Body of pancreas (tissue), 4 donors: Measurements from ENCODE around the gene MALAT1. TPM values are rescaled to one million over a fixed set of nuclear protein-coding genes. Genes with fewer than 3 reads are reported as not detected.
A peak's percentile ranks its signal among the peaks of the same experiment; 100 is the strongest.
"Not testable (repeated sequence)": the region's sequence is repeated elsewhere in the genome, so short reads cannot be mapped to it uniquely, and the experiment has no call there.

ENCODE experiments used
- ATAC-seq: fragments of 150-250 bp; one replicate; pipeline ENCODE4 v1.9.1; 2016
- DNase-seq, 4 donors: peaks; one replicate each; pipeline ENCODE4 v3.0.0-alpha.2; 2019
- H3K27ac ChIP-seq, 4 donors: fragments of 200-600 bp; sonication (generic); 1 replicate in 3 of 4; 2 replicates in 1 of 4; pipeline versions ENCODE4 v1.5.1 to v1.6.1; 2016 to 2019; ENCODE audit warnings: mild to moderate bottlenecking in 1 of 4, mixed read lengths in 1 of 4, moderate library complexity in 1 of 4
- H3K27me3 ChIP-seq, 2 donors: fragments of 200-600 bp; sonication (generic); one replicate each; pipeline ENCODE4 v1.6.0; 2016; ENCODE audit warnings: mild to moderate bottlenecking in 1 of 2
- H3K36me3 ChIP-seq, 2 donors: fragments of 200-600 bp; sonication (generic); replicated peaks in 1 of 2; 2 replicates each; pipeline ENCODE4 v1.5.1; 2016; ENCODE audit warnings: low read depth in 2 of 2; ENCODE audit not compliant: insufficient read depth in 1 of 2
- H3K4me1 ChIP-seq: fragments of 200-600 bp; sonication (generic); one replicate; pipeline ENCODE4 v1.6.0; 2016
- H3K4me3 ChIP-seq, 2 donors: fragments of 200-600 bp; sonication (generic); 1 replicate in 1 of 2; 2 replicates in 1 of 2; pipeline ENCODE4 v1.5.1; 2016 to 2019
- H3K9me3 ChIP-seq, 3 donors: fragments of 200-600 bp; sonication (generic); 1 replicate in 2 of 3; 2 replicates in 1 of 3; pipeline ENCODE4 v1.5.1; 2016
- POLR2A ChIP-seq, 3 donors: fragments of 450-650 bp; IDR thresholded peaks; one replicate each; pipeline ENCODE4 v1.6.1; 2016; ENCODE audit warnings: antibody characterized with exemption in 3 of 3, mild to moderate bottlenecking in 2 of 3
- WGBS, 2 donors: methylation state at CpG; one replicate each; pipeline ENCODE4 v1.1.5; 2017; 5-methylcytosine and 5-hydroxymethylcytosine counted together
- intact Hi-C: fragments of 100-400 bp; cut with DNase I; formaldehyde crosslinking; loops from one replicate; pipeline ENCODE4 v1.15.1; 2023
- total RNA-seq, 2 donors: library from RNA; depleted of rRNA; stranded (reverse); fragments of >200 nt; gene quantifications; one replicate each; pipeline ENCODE4 v1.1.0, GENCODE V29; 2016
- TF ChIP-seq, protein P1 (sequence below), 7 experiments: fragments of 450-650 bp in 4 of 7; fragments of 200-600 bp in 3 of 7; sonication (generic) in 3 of 7; IDR thresholded peaks; one replicate each; pipeline ENCODE4 v1.5.1; 2016 to 2019; ENCODE audit warnings: antibody characterized with exemption in 7 of 7

Gene MALAT1
- over 10,000 TPM; 10,129 to 14,092 TPM for total RNA-seq

DNA sequence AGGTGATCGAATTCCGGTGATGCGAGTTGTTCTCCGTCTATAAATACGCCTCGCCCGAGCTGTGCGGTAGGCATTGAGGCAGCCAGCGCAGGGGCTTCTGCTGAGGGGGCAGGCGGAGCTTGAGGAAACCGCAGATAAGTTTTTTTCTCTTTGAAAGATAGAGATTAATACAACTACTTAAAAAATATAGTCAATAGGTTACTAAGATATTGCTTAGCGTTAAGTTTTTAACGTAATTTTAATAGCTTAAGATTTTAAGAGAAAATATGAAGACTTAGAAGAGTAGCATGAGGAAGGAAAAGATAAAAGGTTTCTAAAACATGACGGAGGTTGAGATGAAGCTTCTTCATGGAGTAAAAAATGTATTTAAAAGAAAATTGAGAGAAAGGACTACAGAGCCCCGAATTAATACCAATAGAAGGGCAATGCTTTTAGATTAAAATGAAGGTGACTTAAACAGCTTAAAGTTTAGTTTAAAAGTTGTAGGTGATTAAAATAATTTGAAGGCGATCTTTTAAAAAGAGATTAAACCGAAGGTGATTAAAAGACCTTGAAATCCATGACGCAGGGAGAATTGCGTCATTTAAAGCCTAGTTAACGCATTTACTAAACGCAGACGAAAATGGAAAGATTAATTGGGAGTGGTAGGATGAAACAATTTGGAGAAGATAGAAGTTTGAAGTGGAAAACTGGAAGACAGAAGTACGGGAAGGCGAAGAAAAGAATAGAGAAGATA is at the start of gene MALAT1:
TSS of gene MALAT1 (plus strand) at position 69 of the 736 bp plus-strand sequence.
- Histone ChIP-seq H3K4me1 (peaks cover 30% of the 10 kb centered on the region), H3K27me3 (no peaks in the 10 kb centered on the region), H3K4me3 (peak within 1 kb of the TSS; percentile 52 to 68), H3K36me3 (peaks cover 3 to 4% of the 10 kb centered on the region in 2 donors), H3K27ac (peak within 1 kb of the TSS; percentile 93 to 99 (median 98)), H3K9me3 (no peaks in the 10 kb centered on the region)
- 0 to 1% methylated on average over 24 of the region's 24 CpGs for WGBS, 2 donors
- intact Hi-C loops: no loop called here
- ATAC-seq (peak; percentile 30), DNase-seq (peak; percentile 94 to 96 (median 96))
- TF ChIP-seq POLR2A (IDR thresholded peaks at IDR 0.05): peak; percentile 99 to 100 (median 100)
- TF ChIP-seq, protein P1, sequence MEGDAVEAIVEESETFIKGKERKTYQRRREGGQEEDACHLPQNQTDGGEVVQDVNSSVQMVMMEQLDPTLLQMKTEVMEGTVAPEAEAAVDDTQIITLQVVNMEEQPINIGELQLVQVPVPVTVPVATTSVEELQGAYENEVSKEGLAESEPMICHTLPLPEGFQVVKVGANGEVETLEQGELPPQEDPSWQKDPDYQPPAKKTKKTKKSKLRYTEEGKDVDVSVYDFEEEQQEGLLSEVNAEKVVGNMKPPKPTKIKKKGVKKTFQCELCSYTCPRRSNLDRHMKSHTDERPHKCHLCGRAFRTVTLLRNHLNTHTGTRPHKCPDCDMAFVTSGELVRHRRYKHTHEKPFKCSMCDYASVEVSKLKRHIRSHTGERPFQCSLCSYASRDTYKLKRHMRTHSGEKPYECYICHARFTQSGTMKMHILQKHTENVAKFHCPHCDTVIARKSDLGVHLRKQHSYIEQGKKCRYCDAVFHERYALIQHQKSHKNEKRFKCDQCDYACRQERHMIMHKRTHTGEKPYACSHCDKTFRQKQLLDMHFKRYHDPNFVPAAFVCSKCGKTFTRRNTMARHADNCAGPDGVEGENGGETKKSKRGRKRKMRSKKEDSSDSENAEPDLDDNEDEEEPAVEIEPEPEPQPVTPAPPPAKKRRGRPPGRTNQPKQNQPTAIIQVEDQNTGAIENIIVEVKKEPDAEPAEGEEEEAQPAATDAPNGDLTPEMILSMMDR (IDR thresholded peaks at IDR 0.05): no peak

DNA sequence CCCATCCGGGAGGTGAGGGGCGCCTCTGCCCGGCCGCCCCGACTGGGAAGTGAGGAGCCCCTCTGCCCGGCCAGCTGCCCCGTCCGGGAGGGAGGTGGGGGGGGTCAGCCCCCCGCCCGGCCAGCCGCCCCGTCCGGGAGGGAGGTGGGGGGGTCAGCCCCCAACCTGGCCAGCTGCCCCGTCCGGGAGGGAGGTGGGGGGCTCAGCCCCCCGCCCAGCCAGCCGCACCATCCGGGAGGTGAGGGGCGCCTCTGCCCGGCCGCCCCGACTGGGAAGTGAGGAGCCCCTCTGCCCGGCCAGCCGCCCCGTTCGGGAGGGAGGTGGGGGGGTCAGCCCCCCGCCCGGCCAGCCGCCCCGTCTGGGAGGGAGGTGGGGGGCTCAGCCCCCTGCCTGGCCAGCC is 47.5 kb upstream of the MALAT1 start:
- H3K36me3 ChIP-seq, H3K27me3 ChIP-seq, DNase-seq, H3K27ac ChIP-seq, intact Hi-C loops, H3K4me3 ChIP-seq, H3K9me3 ChIP-seq, ATAC-seq, H3K4me1 ChIP-seq: not testable (repeated sequence)
- no CpG with 5 or more reads among the region's 30 CpGs for WGBS, 2 donors

DNA sequence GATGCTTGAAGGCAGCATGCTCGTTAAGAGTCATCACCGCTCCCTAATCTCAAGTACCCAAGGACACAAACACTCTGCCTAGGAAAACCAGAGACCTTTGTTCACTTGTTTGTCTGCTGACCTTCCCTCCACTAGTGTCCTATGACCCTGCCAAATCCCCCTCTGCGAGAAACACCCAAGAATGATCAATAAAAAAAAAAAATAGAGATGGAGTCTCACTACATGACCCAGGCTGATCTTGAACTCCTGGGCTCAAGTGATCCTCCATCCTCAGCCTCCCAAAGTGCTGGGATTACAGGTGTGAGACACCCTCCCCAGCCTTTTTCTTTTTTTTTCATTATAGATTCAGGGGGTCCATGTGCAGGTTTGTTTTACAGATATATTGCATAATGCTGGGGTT is 46.6 kb upstream of the MALAT1 start:
- 18 to 43% methylated on average over 1 to 3 of the region's 3 CpGs for WGBS, 2 donors
- intact Hi-C loops: not testable (repeated sequence)

DNA sequence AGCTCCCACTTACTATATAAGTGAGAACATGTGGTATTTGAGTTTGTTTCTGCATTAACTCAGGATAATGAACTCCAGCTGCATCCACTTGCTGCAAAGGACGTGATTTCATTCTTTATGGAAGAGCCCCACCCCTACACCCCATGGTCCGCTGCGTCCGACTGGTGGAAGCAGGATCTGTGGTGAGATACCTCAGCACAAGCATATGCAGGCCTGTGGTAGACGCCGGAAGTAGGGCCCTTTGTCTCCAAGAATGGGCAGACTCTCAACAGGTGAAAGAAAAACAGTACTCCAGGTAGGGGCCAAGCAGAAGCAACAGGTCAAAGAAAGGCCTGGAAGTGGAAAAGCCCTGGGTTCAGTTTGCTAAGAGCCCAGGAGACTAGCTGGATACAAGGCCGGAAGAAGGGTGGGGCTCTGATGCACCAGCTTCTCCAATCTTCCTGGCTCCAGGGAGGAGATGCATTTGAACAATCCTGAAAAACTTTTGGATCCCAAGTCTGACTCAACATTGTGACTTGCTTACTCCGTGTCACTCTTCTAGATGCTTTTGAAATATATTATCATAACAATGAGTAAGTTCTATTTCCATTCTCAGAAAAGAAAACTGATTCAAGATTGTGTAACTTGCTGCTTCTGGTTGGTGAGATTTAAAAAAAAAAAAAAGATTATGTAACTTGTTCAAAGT is 45.9 kb upstream of the MALAT1 start:
- no peak for DNase-seq
- intact Hi-C loops: no loop called here
- no peaks in the 10 kb centered on the region for H3K9me3 ChIP-seq
- H3K4me1 ChIP-seq: peaks cover 10% of the 10 kb centered on the region
- no peak for ATAC-seq
- TF ChIP-seq POLR2A (IDR thresholded peaks at IDR 0.05): no peak
- WGBS, 2 donors: 76 to 87% methylated on average over 3 to 8 of the region's 8 CpGs
- no peaks in the 10 kb centered on the region for H3K27me3 ChIP-seq
- H3K36me3 ChIP-seq: no peaks in the 10 kb centered on the region
- H3K4me3 ChIP-seq: no peak overlapping the region
- H3K27ac ChIP-seq: no peak overlapping the region

More for the DNA sequence above, 46.6 kb upstream of the MALAT1 start:
- H3K4me1 ChIP-seq, H3K9me3 ChIP-seq, H3K27ac ChIP-seq, H3K27me3 ChIP-seq, ATAC-seq, H3K4me3 ChIP-seq, H3K36me3 ChIP-seq, DNase-seq: not testable (repeated sequence)

DNA sequence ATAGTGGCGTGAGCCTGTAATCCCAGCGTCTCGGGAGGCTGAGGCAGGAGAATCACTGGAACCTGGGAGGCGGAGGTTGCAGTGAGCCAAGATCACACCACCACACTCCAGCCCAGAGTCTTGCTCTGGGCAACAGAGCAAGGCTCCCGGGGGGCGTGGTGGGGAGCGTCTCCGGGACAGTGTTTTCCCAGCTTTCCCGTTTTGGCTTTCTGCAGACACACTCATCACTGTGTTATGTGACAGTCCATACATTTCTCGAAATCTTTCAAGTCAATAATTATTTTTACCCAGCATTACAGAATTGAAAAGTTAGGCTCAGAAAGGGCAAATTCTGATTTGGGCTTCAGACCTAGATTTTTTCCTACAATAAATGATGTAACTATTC is 44.5 kb upstream of the MALAT1 start:
- no peak for DNase-seq
- WGBS, 2 donors: 68 to 80% methylated on average over 10 of the region's 10 CpGs

More for the DNA sequence above, 44.5 kb upstream of the MALAT1 start:
- Histone ChIP-seq H3K27me3 (no peaks in the 10 kb centered on the region), H3K4me1 (peaks cover 10% of the 10 kb centered on the region), H3K4me3 (no peak overlapping the region), H3K9me3 (no peaks in the 10 kb centered on the region), H3K36me3 (no peaks in the 10 kb centered on the region), H3K27ac (peak overlapping the region in 2 of 4 donors; percentile 12 to 74)
- ATAC-seq: no peak
- intact Hi-C loops: no loop called here
- TF ChIP-seq, protein P1 (IDR thresholded peaks at IDR 0.05): no peak
- no peak for TF ChIP-seq POLR2A (IDR thresholded peaks at IDR 0.05)
